Measurements from ENCODE around the gene AUTS2.

GRCh38 chr7:69605546-69605945 lies 7.3 kb downstream of the AUTS2 start:
- TF ChIP-seq CTCF (IDR thresholded peaks at IDR 0.05), result no peak
- no peak for TF ChIP-seq POLR2A (IDR thresholded peaks at IDR 0.05)
